Hepatocyte (in vitro differentiated cells): ENCODE data around the gene ZEB1.

Experiments
- CTCF ChIP-seq: fragments of 200-600 bp; sonication (generic); IDR thresholded peaks from 2 replicates; pipeline ENCODE4 v1.5.1; 2016; ENCODE audit warnings: antibody characterized with exemption, mild to moderate bottlenecking; ENCODE audit not compliant: poor library complexity
- EZH2 ChIP-seq: fragments of 200-600 bp; sonication (generic); IDR thresholded peaks from 2 replicates; pipeline ENCODE4 v1.6.1; 2016; ENCODE audit warnings: antibody characterized with exemption, mild to moderate bottlenecking, borderline replicate concordance

GRCh38 chr10:31424473-31424872 lies 105.5 kb downstream of the ZEB1 start:
- TF ChIP-seq CTCF (no peak), EZH2 (no peak)
